A673 (cell line): Measurements from ENCODE around the gene ABR. TPM values are rescaled to one million over a fixed set of nuclear protein-coding genes. Genes with fewer than 3 reads are reported as not detected.

Experiments
- BruUV-seq: library from RNA; stranded (reverse); fragments of 400-500 nt; replicated peaks from 2 replicates; lab custom pipeline; 2021; lab: Mats Ljungman, UMichigan
- CTCF ChIA-PET: fragments of 300-600 bp; sonication (Branson Sonifier 250); formaldehyde crosslinking; loops from one replicate; lab custom pipeline; 2022; ENCODE audit warnings: antibody characterized with exemption; lab: Charles Lee
- POLR2A ChIA-PET: fragments of 300-600 bp; sonication (Branson Sonifier 250); formaldehyde crosslinking; loops from one replicate; lab custom pipeline; 2022; ENCODE audit warnings: antibody characterized with exemption; ENCODE audit not compliant: low non-redundant PET; lab: Charles Lee
- DNase-seq: peaks from one replicate; pipeline ENCODE4 v3.0.0-alpha.2; 2015; ENCODE audit warnings: low spot score
- H3K27ac ChIP-seq: fragments of 200-600 bp; sonication (generic); 2 replicates; pipeline ENCODE4 v1.5.1; 2016; ENCODE audit warnings: mixed run types, low read depth, mild to moderate bottlenecking, mixed read lengths, antibody characterized with exemption, low read length; ENCODE audit not compliant: poor library complexity, severe bottlenecking
- H3K27me3 ChIP-seq: fragments of 200-600 bp; sonication (generic); replicated peaks from 2 replicates; pipeline ENCODE4 v1.6.1; 2017; ENCODE audit warnings: mixed run types, low read depth, mild to moderate bottlenecking, mixed read lengths, antibody characterized with exemption, low read length; ENCODE audit not compliant: insufficient read depth, poor library complexity
- H3K36me3 ChIP-seq: fragments of 200-600 bp; sonication (generic); 2 replicates; pipeline ENCODE4 v1.6.1; 2016; ENCODE audit warnings: mixed run types, mild to moderate bottlenecking, mixed read lengths, antibody characterized with exemption, low read length; ENCODE audit not compliant: insufficient read depth, poor library complexity, severe bottlenecking
- H3K4me1 ChIP-seq: fragments of 200-600 bp; sonication (generic); 2 replicates; pipeline ENCODE4 v1.6.1; 2017; ENCODE audit warnings: mixed run types, mild to moderate bottlenecking, mixed read lengths, antibody characterized with exemption, low read length; ENCODE audit not compliant: insufficient read depth, poor library complexity, severe bottlenecking
- H3K4me3 ChIP-seq: fragments of 200-600 bp; sonication (generic); 2 replicates; pipeline ENCODE4 v1.5.1; 2016; ENCODE audit warnings: low read depth, mixed run types, mild to moderate bottlenecking, mixed read lengths, low read length; ENCODE audit not compliant: poor library complexity, severe bottlenecking
- H3K9me3 ChIP-seq: fragments of 200-600 bp; sonication (generic); 2 replicates; pipeline ENCODE4 v1.6.1; 2016; ENCODE audit warnings: mixed run types, low read depth, mild to moderate bottlenecking, mixed read lengths, antibody characterized with exemption, low read length; ENCODE audit not compliant: poor library complexity, severe bottlenecking
- CTCF ChIP-seq: fragments of 300-800, 200-600 bp; sonication (generic); conservative IDR thresholded peaks from 2 replicates; pipeline ENCODE4 v1.5.1; 2017; ENCODE audit warnings: low read depth, mild to moderate bottlenecking, antibody characterized with exemption, low read length, moderate library complexity, mixed read lengths
- EZH2 ChIP-seq: fragments of 200-600 bp; sonication (generic); IDR thresholded peaks from 2 replicates; pipeline ENCODE4 v1.6.1; 2017; ENCODE audit warnings: borderline replicate concordance, low read depth, mild to moderate bottlenecking, mixed read lengths, antibody characterized with exemption, low read length; ENCODE audit not compliant: poor library complexity, severe bottlenecking
- intact Hi-C: fragments of 100-400 bp; cut with micrococcal nuclease; formaldehyde crosslinking; loops from one replicate; pipeline ENCODE4 v1.10.0; 2022; ENCODE audit not compliant: unreplicated experiment
- total RNA-seq: library from RNA; stranded (reverse); gene quantifications from 2 replicates; pipeline ENCODE4 v1.2.3, GENCODE V29; 2021

The ABR gene
- total RNA-seq, 1 experiment from 2014 or later, result 47.6 TPM

GRCh38 chr17:1192911-1193699 is 13.3 kb upstream of the ABR start:
- Histone ChIP-seq H3K9me3 (no peaks in the 10 kb centered on the region), H3K4me1 (no peaks in the 10 kb centered on the region), H3K36me3 (no peaks in the 10 kb centered on the region), H3K27ac (no peak overlapping the region), H3K4me3 (no peak overlapping the region), H3K27me3 (peaks cover 7% of the 10 kb centered on the region)
- no TSS peak for BruUV-seq
- DNase-seq, result no peak
- ChIA-PET CTCF (interaction anchor here (0.6 kb wide), 1 partner anchor 62 kb away, joined by 8 read pairs; no protein-coding TSS in a partner anchor), POLR2A (no interaction called here)
- TF ChIP-seq CTCF, result no peak
- no peak for TF ChIP-seq EZH2
- intact Hi-C loops, result no loop called here

GRCh38 chr17:1190751-1191331 is 11.1 kb upstream of the ABR start:
- BruUV-seq, result no TSS peak
- no peak overlapping the region for H3K27ac ChIP-seq
- CTCF ChIA-PET, result interaction anchor here (0.6 kb wide), 1 partner anchor 458 kb away, joined by 6 read pairs; no protein-coding TSS in a partner anchor
- DNase-seq, result no peak
- H3K36me3 ChIP-seq, result no peaks in the 10 kb centered on the region
- no peaks in the 10 kb centered on the region for H3K4me1 ChIP-seq
- TF ChIP-seq CTCF (no peak), EZH2 (no peak)
- POLR2A ChIA-PET, result no interaction called here
- no peak overlapping the region for H3K4me3 ChIP-seq
- no peaks in the 10 kb centered on the region for H3K9me3 ChIP-seq
- H3K27me3 ChIP-seq, result peaks cover 7% of the 10 kb centered on the region
- intact Hi-C loops, result no loop called here

- Histone ChIP-seq H3K27me3 (peaks cover 7% of the 10 kb centered on the region), H3K4me3 (no peak overlapping the region), H3K36me3 (no peaks in the 10 kb centered on the region), H3K9me3 (no peaks in the 10 kb centered on the region), H3K4me1 (no peaks in the 10 kb centered on the region), H3K27ac (no peak overlapping the region)
- BruUV-seq, result no TSS peak
- ChIA-PET POLR2A (no interaction called here), CTCF (interaction anchor here (0.5 to 2.4 kb wide), 3 partner anchors 66 to 131 kb away, joined by 4 to 14 read pairs (median 6); no protein-coding TSS in a partner anchor)
- TF ChIP-seq CTCF (no peak), EZH2 (no peak)
- no peak for DNase-seq
- intact Hi-C loops, result no loop called here
These were observed 9.2 kb upstream of the ABR start for GRCh38 chr17:1188812-1189504.
